Stimulated activated CD8-positive, alpha-beta memory T cell treated with anti-CD3 and anti-CD28 coated beads, Interleukin-7, amount 100 ng/mL, for 48 hours (primary cell): Measurements from ENCODE around the gene PADI2.

Experiments used
- DNase-seq, 2 donors: peaks; one replicate each; pipeline ENCODE4 v3.0.0-alpha.2; 2020; ENCODE audit warnings: low read depth in 1 of 2; ENCODE audit errors: extremely low read depth in 1 of 2

Gene PADI2

DNA sequence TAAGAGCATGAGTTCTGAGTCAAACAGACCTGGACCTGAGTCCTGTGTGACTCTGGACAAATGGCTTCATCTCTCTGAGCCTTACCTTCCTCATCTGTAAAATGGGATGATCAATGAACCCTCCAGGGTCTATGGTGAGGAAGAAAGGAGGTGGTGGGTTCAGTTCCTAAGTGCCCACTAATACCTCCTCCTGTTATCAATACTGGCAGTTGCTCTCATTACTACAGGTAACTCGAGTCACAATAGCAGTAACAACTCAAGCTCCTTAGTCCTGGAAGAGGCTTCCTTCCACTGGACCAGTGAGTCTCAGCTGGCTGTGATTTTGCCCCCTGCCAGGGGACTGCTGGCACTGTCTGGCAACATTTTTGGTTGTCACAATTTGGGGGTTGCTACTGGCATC lies 2.6 kb downstream of the PADI2 start:
- no peak for DNase-seq

DNA sequence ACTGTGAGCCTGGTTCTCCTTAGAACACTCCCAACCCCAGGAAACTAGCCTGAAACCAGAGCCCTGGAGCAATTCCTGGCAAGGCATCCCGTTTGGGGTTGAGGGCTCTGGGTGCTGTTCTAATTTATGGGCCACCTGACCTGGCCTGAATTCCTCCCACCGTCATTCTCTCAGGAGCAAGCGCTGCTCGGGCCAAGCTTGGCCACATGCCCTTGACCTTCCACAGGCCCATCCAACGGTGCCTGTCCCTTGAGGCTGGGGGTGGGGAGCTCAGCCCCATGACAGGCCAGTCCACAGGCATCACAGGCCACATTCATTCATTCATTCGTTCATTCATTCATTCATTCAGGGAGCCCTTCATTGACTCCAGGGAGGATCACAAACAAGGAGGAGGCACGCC lies 5.3 kb downstream of the PADI2 start:
- DNase-seq: no peak

DNA sequence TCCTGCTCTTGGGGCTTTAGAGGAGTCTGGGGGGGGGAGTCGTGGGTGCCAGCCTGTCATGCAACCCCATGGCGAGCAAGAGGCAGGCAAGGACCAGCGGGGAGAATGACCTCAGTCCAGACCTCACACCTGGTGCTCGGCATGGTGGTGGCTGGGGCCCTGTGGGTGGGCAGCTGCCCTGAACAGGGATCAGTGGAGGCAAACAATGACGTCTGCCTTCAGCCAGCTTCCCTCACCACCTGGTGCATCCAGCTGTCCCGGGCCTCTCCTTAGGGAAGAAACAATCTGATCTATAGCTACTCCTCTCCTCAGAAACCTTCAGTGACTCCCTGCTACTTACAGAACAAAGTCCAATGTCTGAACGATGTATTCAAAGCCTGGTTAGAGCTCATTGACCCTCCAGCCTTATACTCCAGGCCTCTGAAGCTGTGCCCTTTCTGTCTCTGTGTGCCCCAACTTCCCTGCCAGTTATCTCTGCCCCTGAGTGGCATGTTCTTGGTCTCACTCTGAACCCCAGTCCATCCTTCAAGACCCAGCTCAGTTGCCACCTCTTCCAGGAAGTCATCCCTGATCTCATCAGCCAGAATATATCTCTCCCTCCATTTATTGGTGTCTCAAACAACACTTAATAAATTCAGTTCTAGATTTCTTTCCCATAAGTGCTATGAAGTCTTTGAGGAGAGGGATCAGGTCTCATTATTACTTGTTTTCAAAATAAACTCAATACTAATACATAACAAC lies 6.6 kb downstream of the PADI2 start:
- no peak for DNase-seq

DNA sequence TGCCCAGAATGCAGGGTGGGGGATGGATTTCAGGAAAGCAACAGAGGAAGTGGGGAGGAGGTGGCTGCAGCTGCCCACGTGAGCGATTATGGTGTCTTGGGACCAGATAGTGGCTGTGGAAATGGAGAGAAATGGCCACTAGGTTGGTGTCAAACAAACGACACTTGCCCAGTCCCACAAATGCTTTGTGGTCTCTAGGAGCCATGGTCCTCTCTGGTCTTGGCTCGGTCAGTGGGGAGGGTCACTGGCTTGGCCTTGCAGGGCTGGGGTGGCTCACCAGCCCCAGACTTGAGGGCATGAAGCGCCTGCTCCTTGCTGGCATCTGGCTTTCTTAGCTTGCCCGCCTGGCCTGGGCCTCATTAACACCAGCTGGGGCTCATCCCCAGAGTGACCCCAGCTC lies 7.2 kb downstream of the PADI2 start:
- no peak for DNase-seq

DNA sequence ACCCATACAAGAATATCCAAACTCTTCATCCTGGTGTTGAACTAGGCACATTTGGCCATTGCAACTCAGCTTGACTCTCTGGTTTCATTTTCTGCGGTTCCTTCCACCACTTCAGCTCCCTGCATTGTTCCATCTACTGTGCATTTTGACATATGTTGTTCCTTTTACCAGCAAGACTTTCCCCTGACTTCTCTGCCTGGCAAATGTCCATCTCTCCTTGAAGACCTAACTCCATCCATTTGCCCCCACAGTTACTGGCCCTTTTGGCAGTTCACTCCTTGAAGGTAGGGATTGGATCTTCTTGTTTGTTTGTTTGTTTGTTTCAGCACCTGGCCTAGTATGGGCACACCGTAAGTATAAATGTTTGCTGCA lies 8.7 kb downstream of the PADI2 start:
- DNase-seq: no peak

DNA sequence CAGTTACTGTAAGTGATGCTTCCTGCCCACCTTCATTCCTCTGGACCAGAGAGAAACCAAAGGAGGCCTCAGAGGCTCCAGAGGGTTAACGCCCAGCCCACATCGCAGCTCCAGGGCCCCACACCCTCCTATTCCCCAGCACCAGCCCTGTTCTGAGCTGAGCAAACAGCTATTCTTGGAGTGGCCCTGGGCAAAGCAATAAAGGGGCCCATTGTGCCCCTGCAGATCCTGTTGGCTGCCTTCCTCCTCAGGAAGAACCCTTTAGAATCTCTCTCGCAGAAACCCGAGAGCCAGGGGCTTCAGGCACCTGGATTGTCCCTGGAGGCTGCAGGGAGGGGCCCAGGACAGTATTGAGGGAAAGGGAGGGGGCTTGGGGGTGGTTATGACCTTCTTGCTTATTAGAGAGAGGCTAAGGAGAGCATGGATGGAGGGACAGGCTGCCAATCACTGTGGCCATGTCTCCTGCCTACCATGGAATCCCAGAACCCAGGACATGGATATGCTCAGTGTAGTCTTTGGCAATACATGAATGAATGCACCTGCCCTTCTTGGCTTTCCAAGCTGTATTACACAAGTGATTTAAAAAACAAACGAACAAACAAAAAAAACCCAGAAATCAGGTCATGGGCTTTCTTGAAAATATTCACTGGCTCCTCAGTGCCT lies 9.2 kb downstream of the PADI2 start:
- DNase-seq: no peak

DNA sequence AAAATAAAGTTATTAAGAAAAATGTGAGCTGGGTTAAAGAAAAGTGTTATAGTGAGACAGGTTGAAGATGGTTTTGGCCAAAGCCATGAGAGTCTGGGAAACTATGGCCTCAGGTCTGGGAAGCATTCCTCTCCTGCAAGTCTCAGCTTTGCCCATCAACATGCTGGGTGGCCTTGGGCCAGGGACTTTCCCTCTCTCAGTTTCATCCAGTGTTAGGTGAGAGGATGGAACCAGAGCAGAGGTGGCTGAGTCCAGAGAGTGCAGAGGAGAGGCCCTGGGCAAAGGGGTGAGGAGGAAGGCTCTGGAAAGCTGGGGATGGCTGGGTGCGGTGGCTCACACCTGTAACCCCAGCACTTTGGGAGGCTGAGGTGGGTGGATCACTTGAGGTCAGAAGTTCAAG lies 10.5 kb downstream of the PADI2 start:
- no peak for DNase-seq

DNA sequence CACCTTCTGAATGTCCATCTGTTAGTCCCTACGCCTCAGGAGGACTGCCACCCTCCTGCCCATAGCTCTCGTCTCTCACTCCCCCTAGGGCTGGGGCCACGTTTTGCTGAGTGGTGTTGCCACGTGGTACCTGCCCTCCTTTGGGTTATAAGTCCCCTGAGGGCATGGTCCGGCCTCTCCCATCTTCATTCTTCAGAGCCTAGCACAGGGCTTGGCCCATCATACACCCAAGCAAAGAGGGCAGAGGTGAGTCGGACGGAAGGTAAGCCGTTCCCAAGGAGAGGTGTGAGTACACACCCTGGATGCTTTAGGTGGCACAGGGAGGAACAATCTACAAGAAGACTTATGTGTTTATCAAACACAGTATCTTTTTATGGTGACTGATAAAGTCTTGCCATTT lies 10.9 kb downstream of the PADI2 start:
- DNase-seq: no peak

DNA sequence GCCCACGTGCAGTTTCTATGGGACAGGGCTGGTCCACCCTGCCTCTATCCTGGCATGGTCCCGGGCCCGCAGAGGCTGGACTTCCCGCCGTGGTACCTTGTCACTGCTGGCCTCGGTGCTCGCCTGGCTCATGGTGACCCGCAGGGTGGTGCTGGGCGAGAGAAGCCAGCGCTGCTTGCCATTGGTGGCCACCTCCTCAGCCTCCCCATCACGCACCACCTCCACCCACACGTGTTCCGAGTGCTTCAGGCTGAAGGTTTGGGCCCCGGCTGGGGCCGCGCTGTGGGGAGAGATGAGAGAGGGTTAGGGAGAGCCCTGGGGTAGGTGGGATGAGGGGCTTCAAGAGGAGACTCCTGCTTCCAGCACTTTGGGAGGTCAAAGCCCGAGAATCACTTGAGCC lies 14.5 kb downstream of the PADI2 start:
- no peak for DNase-seq

DNA sequence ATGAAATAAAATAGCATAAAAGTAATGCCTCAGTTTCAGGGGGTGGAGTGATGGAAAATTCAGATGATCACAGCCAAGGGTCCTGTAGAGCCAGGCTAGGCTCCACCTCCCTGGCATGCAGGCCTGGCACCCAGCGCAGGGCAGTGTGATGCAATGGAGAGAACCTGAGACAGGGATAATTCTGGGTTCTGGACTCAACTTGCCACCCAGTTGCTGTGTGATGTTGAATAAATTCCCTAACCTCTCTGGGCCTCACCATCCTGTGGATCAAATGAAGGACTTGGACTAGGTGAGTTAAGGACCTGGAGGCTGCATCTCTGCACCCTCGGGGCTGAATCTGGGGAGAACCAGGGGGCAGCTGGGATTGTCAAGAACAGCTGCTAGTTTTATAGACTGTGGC lies 17.0 kb downstream of the PADI2 start:
- DNase-seq: no peak

DNA sequence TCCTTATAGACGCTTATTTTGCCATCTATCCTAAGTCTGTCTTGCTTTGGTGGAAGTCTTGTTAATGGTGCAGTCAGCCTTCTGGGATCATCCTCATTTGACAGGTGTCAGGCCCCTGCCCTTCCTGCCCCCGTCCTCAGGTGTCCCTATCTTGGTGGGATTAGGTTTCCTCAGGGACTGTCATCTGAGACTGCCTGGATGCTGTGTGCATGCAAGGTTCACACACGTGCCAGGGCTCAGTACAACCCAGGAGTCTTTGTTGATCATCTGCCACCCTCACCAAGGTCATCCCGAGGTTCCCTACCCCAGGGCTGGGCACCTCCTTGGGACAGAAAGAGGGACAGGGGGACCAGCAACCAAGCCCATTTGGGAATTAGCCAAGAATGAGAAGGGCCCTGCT lies 18.0 kb downstream of the PADI2 start:
- no peak for DNase-seq

DNA sequence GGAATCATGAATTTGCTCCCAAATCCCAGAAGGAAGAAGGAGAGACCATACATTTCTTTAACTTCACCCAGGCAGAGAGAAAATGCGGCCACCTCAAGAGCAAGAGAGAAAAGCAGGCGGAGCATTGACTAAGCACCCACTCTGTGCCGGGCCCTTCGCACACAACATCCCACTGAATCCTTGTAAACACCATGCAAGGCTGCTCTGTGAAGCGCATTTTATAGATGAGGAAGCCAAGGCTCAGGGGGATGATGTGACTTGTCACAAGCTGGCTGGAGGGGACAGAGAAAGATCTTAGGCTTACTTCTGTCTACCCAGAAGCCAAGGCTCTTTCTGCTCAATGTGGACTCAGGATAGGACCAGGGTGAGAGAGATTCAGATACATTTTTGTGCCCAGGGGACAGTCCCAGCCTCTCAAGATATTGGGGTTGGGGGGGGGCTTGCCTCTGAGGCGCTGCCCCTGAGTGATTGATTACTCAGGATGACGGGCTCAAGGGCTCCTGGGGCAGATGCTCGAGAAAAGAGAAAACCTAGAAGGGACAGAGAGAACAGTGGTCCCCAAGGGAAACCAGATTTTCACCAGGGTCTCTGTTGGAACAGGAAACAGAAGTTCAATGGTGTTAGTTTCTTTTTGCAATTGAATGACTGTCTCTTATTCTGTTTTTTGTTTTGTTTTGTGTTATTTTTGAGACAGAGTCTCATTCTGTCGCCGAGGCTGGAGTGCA lies 19.5 kb downstream of the PADI2 start:
- no peak for DNase-seq

DNA sequence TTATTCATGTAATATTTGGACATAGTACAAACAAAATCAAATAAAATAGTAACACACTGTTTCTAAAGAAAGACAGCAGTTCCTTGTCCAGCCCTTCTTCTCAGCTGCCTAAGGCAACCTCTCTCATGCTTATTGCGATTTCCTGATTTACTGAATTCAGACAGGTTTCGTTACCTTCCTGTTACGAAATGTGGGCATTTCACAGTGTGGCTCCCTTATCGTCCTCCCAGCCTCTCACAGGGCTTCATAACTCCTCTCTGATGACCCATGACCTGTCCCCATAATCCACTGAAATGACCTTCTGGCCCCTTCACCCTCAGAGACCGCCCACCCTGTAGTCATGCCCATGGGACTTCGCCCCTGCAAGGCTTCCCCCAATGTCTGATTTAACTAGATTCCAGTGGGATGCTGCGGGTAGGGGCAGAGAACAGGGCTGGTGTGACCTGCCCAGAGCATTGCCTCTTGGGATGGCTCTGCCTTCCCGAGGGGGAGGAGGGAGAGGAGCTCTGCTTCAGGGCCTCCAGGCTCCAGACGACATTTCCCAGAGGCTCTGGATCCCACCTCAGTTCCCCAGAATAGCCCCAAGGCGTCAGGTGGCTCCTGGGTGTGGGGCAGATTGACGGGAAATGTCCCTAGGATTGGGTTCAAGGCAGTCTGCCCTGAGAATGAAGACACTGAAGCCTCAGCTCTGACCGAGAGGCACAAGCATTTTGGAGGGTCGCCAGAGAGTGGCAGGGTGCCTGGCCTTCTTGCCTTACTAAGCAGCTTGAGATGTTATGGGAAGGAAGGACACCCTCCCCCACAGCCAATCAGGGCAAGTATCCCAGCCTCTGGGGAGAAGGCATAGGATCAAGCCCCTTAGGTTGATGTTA lies 20.6 kb downstream of the PADI2 start:
- DNase-seq: no peak

DNA sequence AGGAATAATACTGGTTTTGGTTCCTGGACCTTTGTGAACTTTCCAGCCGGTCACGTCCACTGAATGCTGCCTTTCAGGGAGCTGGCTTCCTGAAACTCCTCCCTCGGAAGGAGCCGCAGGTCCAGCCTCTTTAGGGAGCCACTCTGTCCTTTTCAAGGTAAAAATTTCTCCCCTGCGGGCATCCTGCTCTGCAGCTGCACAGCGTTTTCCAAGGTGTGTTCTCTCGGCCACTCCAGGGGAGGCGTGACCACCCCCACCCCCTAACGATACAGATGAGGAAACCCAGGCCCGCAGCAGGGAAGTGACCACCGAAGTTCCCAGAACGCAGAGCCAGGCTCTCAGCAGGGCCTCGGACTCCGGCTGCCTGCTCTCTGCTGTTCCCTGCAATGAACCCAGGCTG lies 21.5 kb downstream of the PADI2 start:
- DNase-seq: no peak

DNA sequence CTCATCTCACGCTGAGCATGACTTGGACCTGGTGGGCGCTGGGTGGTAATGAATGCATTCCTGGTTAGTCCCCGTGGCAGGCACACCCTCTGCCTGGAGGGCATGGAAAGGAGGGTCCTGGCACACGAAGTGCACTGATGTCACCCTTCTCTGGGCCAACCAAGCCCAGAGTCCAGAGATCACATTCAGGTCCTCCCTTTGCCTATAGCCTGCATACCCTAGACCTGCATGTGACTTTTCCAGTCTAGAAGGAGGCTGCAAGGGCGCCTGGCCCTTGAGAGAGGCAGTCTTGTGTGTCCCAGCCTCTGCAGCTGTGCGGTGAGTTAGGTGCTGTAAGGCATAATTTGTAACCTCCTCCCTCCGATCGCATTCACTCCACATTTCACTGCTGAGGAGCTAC lies 22.1 kb downstream of the PADI2 start:
- DNase-seq: no peak

DNA sequence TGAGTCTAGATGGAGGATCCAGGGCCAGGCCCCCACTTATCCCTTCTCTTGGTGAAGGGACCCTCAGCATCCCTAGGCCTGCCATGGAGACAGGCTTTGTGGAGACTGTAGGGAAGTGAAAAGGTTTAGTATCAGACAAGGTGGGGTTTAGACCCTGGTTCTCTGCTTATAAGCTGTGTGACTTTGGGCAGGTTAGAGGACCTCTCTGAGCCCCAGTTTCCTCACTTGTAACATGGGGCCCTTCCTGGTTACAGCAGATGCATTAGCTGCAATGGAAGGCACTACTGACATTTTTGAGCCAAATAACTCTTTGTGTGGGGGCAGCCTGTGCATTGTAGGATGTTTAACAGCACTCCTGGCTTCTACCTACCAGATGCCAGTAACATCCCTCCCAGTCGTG lies 22.7 kb downstream of the PADI2 start:
- DNase-seq: no peak

DNA sequence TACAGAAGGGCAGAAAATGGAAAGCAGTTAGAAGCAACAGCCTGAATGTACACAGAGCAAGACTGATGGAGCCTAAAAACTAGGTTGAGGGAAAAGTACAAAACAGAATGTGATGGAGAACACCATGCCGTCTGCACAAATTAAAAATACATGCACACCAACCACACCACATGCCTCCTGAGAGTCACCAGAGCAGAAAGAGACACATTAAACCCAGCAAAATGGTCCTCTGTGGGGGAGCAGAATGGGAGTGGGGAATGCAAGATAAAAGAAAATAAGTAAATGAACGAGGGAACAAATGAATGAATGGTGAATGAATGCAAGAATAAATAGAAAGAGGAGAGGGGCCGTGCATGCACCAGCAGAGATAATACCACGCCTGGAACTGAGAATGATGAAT lies 24.1 kb downstream of the PADI2 start:
- DNase-seq: no peak

DNA sequence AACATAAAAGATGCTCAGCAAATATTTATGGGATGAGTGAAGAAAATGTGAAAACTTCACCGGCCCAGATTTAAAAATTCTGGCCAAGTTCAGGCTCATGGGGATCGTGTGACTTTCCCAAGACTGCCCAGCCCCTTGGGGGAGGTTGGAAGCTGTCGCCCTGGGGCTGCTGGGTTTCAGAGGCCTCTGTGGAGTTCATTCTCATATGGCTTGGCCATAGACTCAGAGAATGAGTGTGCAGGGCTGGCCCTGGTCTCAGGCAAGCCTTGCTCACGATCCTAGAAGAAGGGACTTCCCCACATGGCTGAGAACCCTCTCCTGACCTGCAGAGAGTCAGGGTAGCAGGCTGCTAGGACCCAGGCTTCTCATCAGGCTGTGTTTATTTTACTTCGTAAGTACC lies 24.6 kb downstream of the PADI2 start:
- DNase-seq: no peak

DNA sequence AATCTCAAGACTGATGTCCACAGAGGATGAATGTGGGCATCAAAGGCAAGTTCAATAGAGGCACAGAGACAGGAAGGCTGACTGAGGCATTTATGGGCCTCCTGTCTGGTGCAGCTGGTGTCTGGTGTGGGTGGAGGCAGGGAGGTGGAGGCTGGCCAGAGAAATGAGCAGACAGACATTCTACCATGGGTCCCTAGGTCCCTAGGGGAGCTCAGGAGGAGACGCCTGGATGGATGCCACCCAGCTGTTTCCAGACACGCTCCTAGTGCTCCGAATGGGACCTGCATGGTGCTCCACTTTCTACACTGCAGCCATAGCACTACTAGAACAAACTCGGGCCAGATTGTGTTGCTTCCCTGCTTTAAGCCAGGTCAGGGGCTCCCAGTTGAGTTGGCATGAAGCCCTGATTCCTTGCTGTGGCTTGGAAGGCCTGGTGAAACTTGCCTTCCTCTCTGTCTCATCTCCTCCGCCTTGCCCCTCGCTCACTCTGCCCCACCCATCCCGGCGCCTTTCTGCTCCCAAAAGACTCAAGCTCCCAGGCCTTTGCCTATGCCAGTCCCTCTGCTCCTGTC lies 25.3 kb downstream of the PADI2 start:
- no peak for DNase-seq

DNA sequence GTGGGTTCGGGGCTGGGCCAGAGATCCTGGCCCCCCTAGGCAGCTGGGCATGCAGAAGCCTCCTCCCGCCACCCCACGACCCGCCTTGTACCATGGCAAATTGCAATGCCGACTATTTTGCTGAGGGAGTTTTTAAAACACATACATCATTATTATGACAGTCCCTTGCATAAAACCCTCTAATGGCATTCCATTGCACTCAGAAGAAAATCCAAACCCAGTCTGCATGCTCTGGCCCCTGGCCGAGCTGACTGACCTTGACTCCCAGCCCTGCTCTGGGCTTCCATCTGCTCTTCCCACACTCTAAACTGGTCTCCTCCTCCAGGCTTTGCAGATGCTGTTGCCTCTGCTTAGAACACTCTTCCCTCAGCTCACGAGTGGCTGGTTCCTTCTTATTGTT lies 28.0 kb downstream of the PADI2 start:
- no peak for DNase-seq

DNA sequence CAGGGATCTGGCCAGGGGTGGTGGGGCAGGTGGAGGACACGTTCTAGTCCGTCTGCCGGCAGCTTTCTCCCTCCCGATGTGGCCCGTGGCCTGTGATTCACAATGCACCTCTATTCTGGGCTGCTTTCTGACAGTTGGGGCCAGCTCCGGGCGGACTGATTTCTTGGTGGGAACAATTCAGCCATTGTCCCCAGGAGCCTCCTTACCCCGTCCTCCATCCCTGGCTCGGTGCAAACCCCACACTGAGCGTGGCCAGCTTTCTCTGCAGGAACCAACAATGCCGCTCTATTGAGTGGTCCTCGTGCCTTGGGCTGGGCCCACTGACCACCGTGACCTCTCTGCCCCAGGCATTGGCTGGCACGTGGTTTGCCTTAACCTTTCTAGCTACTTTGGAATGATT lies 29.7 kb downstream of the PADI2 start:
- no peak for DNase-seq
